CD8-positive, alpha-beta memory T cell (primary cell): ENCODE data around the gene EPB41L4A. TPM values are rescaled to one million over a fixed set of nuclear protein-coding genes. Genes with fewer than 3 reads are reported as not detected.

Source experiments
- CTCF ChIA-PET: fragments of 350-600 bp; sonication (Branson Sonifier 250); formaldehyde crosslinking; loops from one replicate; lab custom pipeline; 2021; ENCODE audit warnings: antibody characterized with exemption; lab: Charles Lee
- POLR2A ChIA-PET: fragments of 350-600 bp; sonication (Branson Sonifier 250); formaldehyde crosslinking; loops from one replicate; lab custom pipeline; 2021; ENCODE audit warnings: antibody characterized with exemption; lab: Charles Lee
- DNase-seq, 5 donors: peaks; one replicate each; pipeline versions ENCODE4 v3.0.0 to v3.0.0-alpha.2; 2020 to 2022; ENCODE audit warnings: mixed read lengths in 1 of 5
- H3K27ac ChIP-seq: one replicate; pipeline ENCODE4 v1.7.0; 2013; ENCODE audit warnings: low read depth, mild to moderate bottlenecking, low read length, moderate library complexity
- H3K27me3 ChIP-seq: 2 replicates; pipeline ENCODE4 v1.7.0; 2013; ENCODE audit warnings: low read length, mild to moderate bottlenecking; ENCODE audit not compliant: insufficient read depth, poor library complexity, severe bottlenecking
- H3K36me3 ChIP-seq: 2 replicates; pipeline ENCODE4 v1.7.0; 2013; ENCODE audit warnings: mild to moderate bottlenecking, low read length, moderate library complexity; ENCODE audit not compliant: insufficient read depth
- H3K4me1 ChIP-seq: 2 replicates; pipeline ENCODE4 v1.7.0; 2013; ENCODE audit warnings: mild to moderate bottlenecking, low read length, moderate library complexity; ENCODE audit not compliant: insufficient read depth
- H3K4me3 ChIP-seq: 2 replicates; pipeline ENCODE4 v1.7.0; 2013; ENCODE audit warnings: mild to moderate bottlenecking, low read length
- H3K9me3 ChIP-seq: 2 replicates; pipeline ENCODE4 v1.7.0; 2013; ENCODE audit warnings: mild to moderate bottlenecking, low read length
- H3K27ac Mint-ChIP-seq, 8 donors: one replicate each; pipeline ENCODE4 v1.8.0; 2020 to 2021; ENCODE audit warnings: mixed read lengths in 8 of 8, mild to moderate bottlenecking in 6 of 8, inconsistent platforms in 3 of 8, moderate library complexity in 3 of 8
- H3K27me3 Mint-ChIP-seq, 2 donors: one replicate each; pipeline ENCODE4 v1.8.0; 2020 to 2021; ENCODE audit warnings: mixed read lengths in 2 of 2, mild to moderate bottlenecking in 1 of 2, moderate library complexity in 1 of 2
- H3K36me3 Mint-ChIP-seq, 3 donors: one replicate each; pipeline ENCODE4 v1.8.0; 2020 to 2021; ENCODE audit warnings: mixed read lengths in 3 of 3, inconsistent platforms in 1 of 3, mild to moderate bottlenecking in 1 of 3
- H3K4me1 Mint-ChIP-seq, 3 donors: one replicate each; pipeline ENCODE4 v1.8.0; 2020 to 2021; ENCODE audit warnings: mixed read lengths in 3 of 3, inconsistent platforms in 1 of 3, mild to moderate bottlenecking in 1 of 3
- H3K4me3 Mint-ChIP-seq, 7 donors: one replicate each; pipeline ENCODE4 v1.8.0; 2020 to 2021; ENCODE audit warnings: mixed read lengths in 7 of 7, mild to moderate bottlenecking in 6 of 7, moderate library complexity in 4 of 7, inconsistent platforms in 2 of 7
- H3K9me3 Mint-ChIP-seq, 5 donors: one replicate each; pipeline ENCODE4 v1.8.0; 2020 to 2022; ENCODE audit warnings: mixed read lengths in 5 of 5, mild to moderate bottlenecking in 3 of 5, moderate library complexity in 2 of 5, inconsistent platforms in 1 of 5
- polyA plus RNA-seq: library from polyadenylated mRNA; unstranded; fragments of 300-500 nt; fragmentation: Illumina TruSeq; gene quantifications from one replicate; pipeline ENCODE4 v1.2.3, GENCODE V29; 2021
- total RNA-seq, 2 experiments: library from RNA; stranded (reverse); gene quantifications; one replicate each; pipeline ENCODE4 v1.2.3, GENCODE V29; 2021

The EPB41L4A gene
- total and polyA plus RNA-seq, 3 experiments from 2014 or later = 0.04 to 0.45 (median 0.31) TPM

GRCh38 chr5:112163435-112163834 is 255.6 kb downstream of the EPB41L4A start:
- H3K4me3 ChIP-seq = no peak overlapping the region
- peaks cover 26% of the 10 kb centered on the region for H3K4me1 ChIP-seq
- no peak for DNase-seq
- ChIA-PET CTCF (no interaction called here), POLR2A (no interaction called here)
- peaks cover 18% of the 10 kb centered on the region for H3K36me3 ChIP-seq
- peaks cover 0 to 65% (median 18%) of the 10 kb centered on the region in 3 donors for H3K36me3 Mint-ChIP-seq
- peak overlapping the region in 4 of 8 donors; percentile 7 to 76 (median 63) for H3K27ac Mint-ChIP-seq
- H3K4me3 Mint-ChIP-seq = peak overlapping the region in 1 of 7 donors; percentile 55
- H3K9me3 ChIP-seq = no peaks in the 10 kb centered on the region
- no peak overlapping the region for H3K27ac ChIP-seq
- no peaks in the 10 kb centered on the region for H3K9me3 Mint-ChIP-seq
- peaks cover 34 to 48% (median 37%) of the 10 kb centered on the region in 3 donors for H3K4me1 Mint-ChIP-seq
- H3K27me3 Mint-ChIP-seq = no peaks in the 10 kb centered on the region
- no peaks in the 10 kb centered on the region for H3K27me3 ChIP-seq

GRCh38 chr5:112161392-112161748 is 257.7 kb downstream of the EPB41L4A start:
- H3K27ac Mint-ChIP-seq = peak overlapping the region; percentile 57 to 97 (median 88)
- H3K36me3 ChIP-seq = peaks cover 18% of the 10 kb centered on the region
- peaks cover 26% of the 10 kb centered on the region for H3K4me1 ChIP-seq
- H3K9me3 Mint-ChIP-seq = no peaks in the 10 kb centered on the region
- ChIA-PET CTCF (interaction anchor here (0.8 to 2.2 kb wide), 9 partner anchors 8 to 1004 kb away, joined by 3 to 20 read pairs (median 3); no protein-coding TSS in a partner anchor), POLR2A (no interaction called here)
- peak overlapping the region; percentile 85 to 96 (median 93) for H3K4me3 Mint-ChIP-seq
- H3K27me3 ChIP-seq = no peaks in the 10 kb centered on the region
- H3K9me3 ChIP-seq = no peaks in the 10 kb centered on the region
- H3K4me3 ChIP-seq = peak overlapping the region; percentile 90
- H3K4me1 Mint-ChIP-seq = peaks cover 33 to 43% (median 37%) of the 10 kb centered on the region in 3 donors
- no peak for DNase-seq
- H3K27ac ChIP-seq = peak overlapping the region; percentile 80
- no peaks in the 10 kb centered on the region for H3K27me3 Mint-ChIP-seq
- H3K36me3 Mint-ChIP-seq = peaks cover 0 to 46% (median 11%) of the 10 kb centered on the region in 3 donors

- POLR2A ChIA-PET = interaction anchor here (0.7 kb wide), 1 partner anchor 439 kb away, joined by 3 read pairs; no protein-coding TSS in a partner anchor
- CTCF ChIA-PET = interaction anchor here (0.8 to 2.2 kb wide), 11 partner anchors 9 to 1004 kb away, joined by 3 to 20 read pairs (median 3); no protein-coding TSS in a partner anchor
- Mint-ChIP-seq H3K4me1 (peaks cover 31 to 43% (median 37%) of the 10 kb centered on the region in 3 donors), H3K4me3 (peak overlapping the region; percentile 85 to 96 (median 93)), H3K27me3 (no peaks in the 10 kb centered on the region), H3K9me3 (no peaks in the 10 kb centered on the region), H3K27ac (peak overlapping the region; percentile 57 to 97 (median 88)), H3K36me3 (peaks cover 0 to 41% (median 10%) of the 10 kb centered on the region in 3 donors)
- Histone ChIP-seq H3K27ac (peak overlapping the region; percentile 80), H3K4me3 (peak overlapping the region; percentile 90), H3K36me3 (peaks cover 18% of the 10 kb centered on the region), H3K4me1 (peaks cover 26% of the 10 kb centered on the region), H3K9me3 (no peaks in the 10 kb centered on the region), H3K27me3 (no peaks in the 10 kb centered on the region)
- peak; percentile 83 to 93 (median 89) for DNase-seq
These were observed 258.3 kb downstream of the EPB41L4A start for GRCh38 chr5:112160652-112161391.

GRCh38 chr5:112159435-112159834 is 259.6 kb downstream of the EPB41L4A start:
- POLR2A ChIA-PET = interaction anchor here (0.6 to 1.1 kb wide), 2 partner anchors 647 to 1136 kb away, joined by 3 to 4 read pairs; partner anchors contain the start of gene STARD4
- CTCF ChIA-PET = no interaction called here
- no peaks in the 10 kb centered on the region for H3K9me3 ChIP-seq
- peak overlapping the region in 3 of 7 donors; percentile 6 to 64 (median 17) for H3K4me3 Mint-ChIP-seq
- peaks cover 26% of the 10 kb centered on the region for H3K4me1 ChIP-seq
- H3K27me3 Mint-ChIP-seq = no peaks in the 10 kb centered on the region
- no peak overlapping the region for H3K27ac Mint-ChIP-seq
- H3K27ac ChIP-seq = no peak overlapping the region
- H3K4me1 Mint-ChIP-seq = peaks cover 29 to 39% (median 37%) of the 10 kb centered on the region in 3 donors
- no peaks in the 10 kb centered on the region for H3K27me3 ChIP-seq
- no peak for DNase-seq
- H3K36me3 Mint-ChIP-seq = peaks cover 0 to 32% (median 10%) of the 10 kb centered on the region in 3 donors
- H3K9me3 Mint-ChIP-seq = no peaks in the 10 kb centered on the region
- H3K4me3 ChIP-seq = no peak overlapping the region
- H3K36me3 ChIP-seq = peaks cover 18% of the 10 kb centered on the region

- Mint-ChIP-seq H3K9me3 (no peaks in the 10 kb centered on the region), H3K27ac (no peak overlapping the region), H3K4me1 (peaks cover 7 to 10% (median 9%) of the 10 kb centered on the region in 3 donors), H3K36me3 (peaks cover 0 to 5% (median 0%) of the 10 kb centered on the region in 3 donors), H3K27me3 (no peaks in the 10 kb centered on the region), H3K4me3 (no peak overlapping the region)
- Histone ChIP-seq H3K9me3 (no peaks in the 10 kb centered on the region), H3K27me3 (no peaks in the 10 kb centered on the region), H3K36me3 (no peaks in the 10 kb centered on the region), H3K4me3 (no peak overlapping the region), H3K27ac (no peak overlapping the region), H3K4me1 (peaks cover 5% of the 10 kb centered on the region)
- no peak for DNase-seq
- ChIA-PET CTCF (interaction anchor here (1.2 kb wide), 1 partner anchor 28 kb away, joined by 3 read pairs; no protein-coding TSS in a partner anchor), POLR2A (no interaction called here)
These were observed 262.9 kb downstream of the EPB41L4A start for GRCh38 chr5:112156211-112156610.

GRCh38 chr5:112154940-112155686 is 264.0 kb downstream of the EPB41L4A start:
- Mint-ChIP-seq H3K4me1 (peaks cover under 1% of the 10 kb centered on the region in 3 donors), H3K27me3 (peaks cover 0 to 4% of the 10 kb centered on the region in 2 donors), H3K4me3 (no peak overlapping the region), H3K9me3 (no peaks in the 10 kb centered on the region), H3K27ac (no peak overlapping the region), H3K36me3 (no peaks in the 10 kb centered on the region)
- Histone ChIP-seq H3K27me3 (no peaks in the 10 kb centered on the region), H3K4me1 (peaks cover under 1% of the 10 kb centered on the region), H3K4me3 (no peak overlapping the region), H3K27ac (no peak overlapping the region), H3K9me3 (no peaks in the 10 kb centered on the region), H3K36me3 (no peaks in the 10 kb centered on the region)
- no peak for DNase-seq
- POLR2A ChIA-PET = no interaction called here
- CTCF ChIA-PET = interaction anchor here (1.2 kb wide), 1 partner anchor 27 kb away, joined by 3 read pairs; no protein-coding TSS in a partner anchor

- Mint-ChIP-seq H3K4me3 (no peak overlapping the region), H3K27me3 (peaks cover 0 to 28% of the 10 kb centered on the region in 2 donors), H3K4me1 (no peaks in the 10 kb centered on the region), H3K9me3 (no peaks in the 10 kb centered on the region), H3K36me3 (no peaks in the 10 kb centered on the region), H3K27ac (no peak overlapping the region)
- Histone ChIP-seq H3K36me3 (no peaks in the 10 kb centered on the region), H3K9me3 (no peaks in the 10 kb centered on the region), H3K27me3 (no peaks in the 10 kb centered on the region), H3K4me1 (no peaks in the 10 kb centered on the region), H3K27ac (no peak overlapping the region), H3K4me3 (no peak overlapping the region)
- ChIA-PET CTCF (interaction anchor here (0.9 to 2.0 kb wide), 2 partner anchors 12 to 599 kb away, joined by 3 to 6 read pairs; no protein-coding TSS in a partner anchor), POLR2A (no interaction called here)
- no peak for DNase-seq
These were observed 269.4 kb downstream of the EPB41L4A start for GRCh38 chr5:112149727-112150126.
